ENCODE data around the gene UBN2.

GRCh38 chr7:139294951-139295575 lies 64.0 kb downstream of the UBN2 start:
- TF ChIP-seq BHLHE40 (IDR thresholded peaks at IDR 0.05; ENCODE audit: borderline replicate concordance) (no peak), FOXA1 (IDR thresholded peaks at IDR 0.05) (no peak), ELF4 (IDR thresholded peaks at IDR 0.05) (no peak)
